HG03159 (cell line): ENCODE measurements around the gene ANKRD39.
A peak's percentile ranks its signal among the peaks of the same experiment; 100 is the strongest.

ENCODE experiments used
- ATAC-seq: cut with Tn5 transposase; IDR thresholded peaks from one replicate; pipeline ENCODE4 v1.9.1; 2021; ENCODE audit warnings: mild to moderate bottlenecking, moderate library complexity; ENCODE audit not compliant: unreplicated experiment

Gene ANKRD39

DNA sequence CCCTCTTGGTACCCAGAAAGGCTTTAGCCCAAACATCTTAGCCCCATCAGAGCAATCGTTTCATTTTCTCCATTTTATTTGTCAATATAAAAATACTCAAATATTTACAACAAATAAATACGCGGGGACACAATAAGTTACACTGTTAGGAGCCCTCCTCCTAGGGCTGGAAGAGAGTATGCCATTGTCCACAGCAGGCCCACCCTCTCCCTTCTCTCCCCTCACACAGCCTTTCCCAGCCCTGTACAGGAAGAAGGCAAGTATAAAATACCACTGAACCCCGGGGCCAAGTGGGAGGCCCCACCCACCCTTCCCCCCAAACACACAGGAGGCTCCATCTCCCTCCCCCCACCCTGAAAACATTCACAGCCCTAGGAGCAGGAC lies 1.9 kb upstream of the ANKRD39 start:
- ATAC-seq: no peak

- ATAC-seq: no peak
These were observed 1.4 kb upstream of the ANKRD39 start for GRCh38 chr2:96859099-96859649.

- no peak for ATAC-seq
These were observed 795 bp downstream of the ANKRD39 start for GRCh38 chr2:96856776-96857666.

GRCh38 chr2:96853321-96853720 lies 4.5 kb downstream of the ANKRD39 start:
- ATAC-seq: no peak

GRCh38 chr2:96852667-96853066 lies 5.1 kb downstream of the ANKRD39 start:
- no peak for ATAC-seq

- no peak for ATAC-seq
These were observed 9.6 kb downstream of the ANKRD39 start for GRCh38 chr2:96848264-96848663.

DNA sequence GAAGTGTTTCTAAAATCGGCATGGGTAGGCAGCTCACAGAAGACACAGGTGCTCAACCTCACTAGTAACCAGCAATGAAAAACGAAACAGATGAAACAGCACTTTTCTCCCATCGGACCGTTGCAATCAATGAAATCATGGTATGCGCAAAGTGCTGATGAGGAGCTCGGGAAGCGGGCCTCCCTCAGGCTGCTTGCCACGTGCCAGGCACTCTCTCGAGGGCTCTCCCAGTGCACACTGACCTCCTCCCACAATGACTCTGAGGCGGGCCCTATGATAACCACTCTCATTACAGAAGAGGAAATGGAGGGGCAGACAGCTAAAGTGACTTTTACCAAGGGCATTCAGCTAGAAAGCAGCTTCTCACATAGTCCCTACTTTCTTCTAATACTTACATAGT lies 10.2 kb downstream of the ANKRD39 start:
- no peak for ATAC-seq

DNA sequence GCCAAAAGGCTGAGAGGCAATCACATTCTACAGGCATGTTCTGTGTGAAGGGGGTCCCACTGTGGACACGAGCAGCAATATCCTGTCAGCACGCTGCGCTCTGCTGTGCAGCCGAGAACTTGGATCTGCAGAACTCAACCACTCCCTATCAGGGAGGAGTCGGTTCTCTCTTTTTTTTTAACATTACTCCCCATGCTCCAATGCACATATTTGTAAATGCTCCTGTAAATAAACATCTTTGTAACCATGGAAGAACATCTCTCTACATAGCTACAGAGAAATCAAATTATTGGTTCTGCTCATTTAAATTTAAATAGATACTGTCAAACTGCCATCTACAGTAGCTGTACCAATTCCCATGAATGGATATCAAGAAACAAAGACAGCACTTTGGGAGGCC lies 11.0 kb downstream of the ANKRD39 start:
- ATAC-seq: no peak

DNA sequence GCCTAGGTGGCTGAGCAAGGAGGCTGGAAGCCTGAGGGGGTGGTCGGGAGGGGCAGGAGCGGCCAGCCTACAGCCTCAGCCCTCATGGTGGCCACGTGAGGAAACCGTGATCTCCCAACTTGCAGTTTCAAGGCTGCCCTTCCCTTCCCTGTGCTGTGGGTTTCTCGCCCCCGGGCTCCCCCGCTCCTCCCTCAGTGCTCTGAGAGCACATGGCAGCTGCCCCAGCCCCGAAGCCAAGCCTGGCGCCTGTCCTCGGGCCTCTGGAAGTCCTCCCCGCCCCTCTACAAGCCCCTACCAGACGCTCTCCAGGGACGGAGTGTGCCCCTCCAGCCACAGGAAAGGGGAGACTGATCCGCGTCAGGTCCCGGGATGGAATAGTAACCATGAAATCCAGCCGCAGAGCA lies 13.4 kb downstream of the ANKRD39 start:
- no peak for ATAC-seq

- no peak for ATAC-seq
These were observed 14.1 kb downstream of the ANKRD39 start, which contains the start of gene ANKRD23 for GRCh38 chr2:96843538-96844268. TSS of gene ANKRD23 (minus strand) at chr2:96844021. CDS start at chr2:96843992, 29 bp downstream.

- no peak for ATAC-seq
These were observed 15.2 kb downstream of the ANKRD39 start for GRCh38 chr2:96842600-96842999.

- ATAC-seq: no peak
These were observed 15.9 kb downstream of the ANKRD39 start for GRCh38 chr2:96841701-96842495.

GRCh38 chr2:96839875-96840850 lies 17.7 kb downstream of the ANKRD39 start:
- no peak for ATAC-seq

GRCh38 chr2:96839293-96839874 lies 18.4 kb downstream of the ANKRD39 start:
- ATAC-seq: peak; percentile 74

GRCh38 chr2:96838345-96839292 lies 19.2 kb downstream of the ANKRD39 start:
- no peak for ATAC-seq

GRCh38 chr2:96837575-96837974 lies 20.2 kb downstream of the ANKRD39 start:
- no peak for ATAC-seq

GRCh38 chr2:96835830-96836229 lies 22.0 kb downstream of the ANKRD39 start:
- ATAC-seq: no peak
